Epithelial cell of proximal tubule (primary cell): ENCODE measurements around the gene CCDC188. TPM values are rescaled to one million over a fixed set of nuclear protein-coding genes. Genes with fewer than 3 reads are reported as not detected.

Source experiments
- DNase-seq: peaks from one replicate; pipeline ENCODE4 v3.0.0-alpha.2; 2011; ENCODE audit warnings: low read depth
- H3K4me3 ChIP-seq: 2 replicates; pipeline ENCODE4 v1.5.1; 2011; ENCODE audit warnings: low read depth, mild to moderate bottlenecking, low read length
- CTCF ChIP-seq: conservative IDR thresholded peaks from 2 replicates; pipeline ENCODE4 v1.5.1; 2012; ENCODE audit warnings: low read depth, mild to moderate bottlenecking, low read length
- total RNA-seq: library from RNA; depleted of rRNA; stranded (reverse); fragments of >200 nt; gene quantifications from 2 replicates; pipeline ENCODE4 v1.2.3, GENCODE V29; 2015

Gene CCDC188
- total RNA-seq, 1 donor from 2014 or later = not detected

GRCh38 chr22:20179455-20180244, 28.8 kb upstream of the CCDC188 start:
- no peak overlapping the region for H3K4me3 ChIP-seq
- DNase-seq = no peak
- TF ChIP-seq CTCF = no peak

GRCh38 chr22:20178915-20179227, 28.0 kb upstream of the CCDC188 start:
- no peak for DNase-seq
- TF ChIP-seq CTCF = no peak

GRCh38 chr22:20178075-20178914, 27.4 kb upstream of the CCDC188 start:
- TF ChIP-seq CTCF = no peak
- no peak for DNase-seq
- H3K4me3 ChIP-seq = no peak overlapping the region

More at GRCh38 chr22:20178915-20179227, 28.0 kb upstream of the CCDC188 start:
- no peak overlapping the region for H3K4me3 ChIP-seq

- H3K4me3 ChIP-seq = no peak overlapping the region
- DNase-seq = no peak
- no peak for TF ChIP-seq CTCF
Measured at GRCh38 chr22:20177217-20177911, 26.5 kb upstream of the CCDC188 start.

GRCh38 chr22:20176421-20177085, 25.7 kb upstream of the CCDC188 start:
- H3K4me3 ChIP-seq = no peak overlapping the region
- no peak for TF ChIP-seq CTCF
- DNase-seq = no peak

GRCh38 chr22:20175597-20175900, 24.7 kb upstream of the CCDC188 start:
- no peak overlapping the region for H3K4me3 ChIP-seq

More at GRCh38 chr22:20175597-20175900, 24.7 kb upstream of the CCDC188 start:
- TF ChIP-seq CTCF = no peak
- no peak for DNase-seq
